ENCODE results near the gene SDF2L1.

The SDF2L1 gene

DNA sequence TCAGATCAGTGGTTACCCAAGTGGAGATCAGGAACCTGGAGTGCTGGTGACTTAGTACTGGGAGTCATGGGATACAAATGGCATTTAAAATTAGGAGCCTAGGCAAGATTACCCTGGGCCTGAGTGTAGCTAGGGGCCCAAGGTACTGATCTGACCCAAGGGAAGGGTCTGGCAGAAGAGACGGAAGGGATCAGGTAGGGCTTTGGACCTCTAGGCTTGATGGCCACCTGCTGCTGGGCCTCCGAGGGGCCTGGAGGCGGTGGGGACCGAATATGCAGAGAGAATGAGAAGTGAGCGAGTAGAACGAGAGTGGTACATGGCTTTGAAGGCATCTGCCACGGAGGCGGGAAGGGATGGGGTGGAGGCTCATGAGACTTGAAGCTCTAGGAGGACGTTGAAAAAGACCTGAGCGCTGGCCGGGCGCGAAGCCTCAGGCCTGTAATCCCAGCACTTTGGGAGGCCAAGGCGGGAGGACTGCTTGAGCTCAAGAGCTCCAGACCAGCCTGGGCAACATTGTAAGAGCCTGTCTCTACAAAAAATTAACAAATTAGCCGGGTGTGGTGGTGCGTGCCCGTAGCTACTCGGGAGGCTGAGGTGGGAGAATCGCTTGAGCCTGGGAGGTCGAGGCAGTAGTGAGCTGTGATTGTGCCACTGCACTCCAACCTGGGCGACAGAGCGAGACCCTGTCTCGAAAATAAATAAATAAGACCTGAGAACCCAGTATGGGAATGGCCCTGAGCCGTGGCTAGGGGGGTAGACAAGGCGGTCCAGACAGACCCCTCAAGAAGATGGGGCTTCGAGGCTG, 23.1 kb downstream of the SDF2L1 start:
- Histone ChIP-seq H2AFZ (ENCODE audit: low read depth, low read length) (peak overlapping the region; percentile 60), H3K23ac (ENCODE audit: low read length in 2 of 2) (no peak overlapping the region), H3K18ac (ENCODE audit: low read depth in 1 of 2, low read length in 2 of 2) (no peak overlapping the region), H3K4me1 (ENCODE audit: control insufficient read depth, insufficient read depth, low read depth, low read length) (peaks cover 5% of the 10 kb centered on the region), H3K14ac (ENCODE audit: low read length in 2 of 2) (no peak overlapping the region), H3K9me3 (ENCODE audit: control insufficient read depth, low read length) (no peaks in the 10 kb centered on the region), H2BK120ac (ENCODE audit: low read depth, low read length) (no peak overlapping the region), H2BK15ac (ENCODE audit: low read depth, poor library complexity, severe bottlenecking) (peak overlapping the region; percentile 80), H4K91ac (ENCODE audit: low read length) (no peak overlapping the region), H3K27me3 (ENCODE audit: control insufficient read depth in 1 of 2, insufficient read depth in 1 of 2, low read length in 2 of 2) (peaks cover 12 to 13% of the 10 kb centered on the region in 2 experiments), H2BK12ac (ENCODE audit: low read length in 2 of 2) (no peak overlapping the region), H3K79me1 (replicated peaks; ENCODE audit: low read length, poor library complexity, severe bottlenecking) (peaks cover 11% of the 10 kb centered on the region), H3K4me3 (ENCODE audit: insufficient read depth in 1 of 2, low read depth in 1 of 2, low read length in 2 of 2) (peak overlapping the region; percentile 75 to 90), H3K27ac (ENCODE audit: low read length, poor library complexity, severe bottlenecking) (no peak overlapping the region), H3K9ac (ENCODE audit: low read length) (peak overlapping the region; percentile 94), H2BK5ac (ENCODE audit: low read depth, low read length, poor library complexity, severe bottlenecking) (no peak overlapping the region), H3K36me3 (ENCODE audit: control insufficient read depth in 1 of 2, insufficient read depth in 2 of 2, low read depth in 1 of 2, low read length in 2 of 2) (peaks cover 0 to 6% of the 10 kb centered on the region in 2 experiments), H4K8ac (ENCODE audit: low read length) (peak overlapping the region; percentile 100), H3K4ac (ENCODE audit: low read depth in 1 of 2, low read length in 2 of 2) (no peak overlapping the region), H2AK5ac (ENCODE audit: low read length, severe bottlenecking) (no peak overlapping the region), H3K4me2 (ENCODE audit: low read length, poor library complexity, severe bottlenecking) (peak overlapping the region; percentile 78)
- no peak for DNase-seq
- WGBS, result 77% methylated on average over 26 of the region's 26 CpGs

DNA sequence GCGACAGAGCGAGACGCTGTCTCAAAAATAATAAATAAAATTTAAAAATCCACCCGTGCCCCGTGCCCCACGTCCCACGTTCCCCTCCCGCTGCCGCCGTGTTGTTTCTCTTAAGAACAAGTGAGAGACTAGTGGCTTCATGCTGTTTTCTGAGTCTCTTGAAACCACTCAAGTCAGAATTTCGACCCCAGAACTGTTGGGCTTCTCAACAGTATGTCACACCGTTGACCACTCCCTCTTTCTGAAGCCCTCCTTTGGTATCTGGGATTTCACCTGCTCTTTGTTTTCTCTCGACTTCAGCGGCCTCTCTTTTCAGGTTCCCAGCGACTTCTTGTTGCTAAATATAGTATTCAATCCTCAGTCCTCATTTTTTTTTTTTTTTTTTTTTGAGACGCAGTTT, 24.7 kb downstream of the SDF2L1 start:
- H3K4me3 ChIP-seq (ENCODE audit: insufficient read depth in 1 of 2, low read depth in 1 of 2, low read length in 2 of 2), result peak overlapping the region in 1 of 2 experiments; percentile 90
- DNase-seq, result peak; percentile 22
- H3K79me1 ChIP-seq (replicated peaks; ENCODE audit: low read length, poor library complexity, severe bottlenecking), result peaks cover 14% of the 10 kb centered on the region

DNA sequence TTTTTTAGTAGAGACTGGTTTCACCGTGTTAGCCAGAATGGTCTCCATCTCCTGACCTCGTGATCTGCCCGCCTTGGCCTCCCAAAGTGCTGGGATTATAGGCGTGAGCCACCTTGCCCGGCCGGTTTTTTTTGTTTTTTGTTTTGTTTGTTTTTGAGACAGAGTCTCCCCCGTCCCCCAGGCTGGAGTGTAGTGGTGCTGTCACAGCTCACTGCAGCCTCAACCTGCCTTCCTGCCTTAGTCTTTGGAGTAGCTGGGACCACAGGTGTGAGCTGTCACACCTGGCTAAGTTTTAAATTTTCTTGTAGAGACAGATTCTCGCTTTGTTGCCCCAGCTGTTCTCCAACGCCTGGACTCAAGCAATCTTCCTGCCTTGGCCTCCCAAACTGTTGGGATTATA, 26.9 kb downstream of the SDF2L1 start:
- H3K4me1 ChIP-seq (ENCODE audit: control insufficient read depth, insufficient read depth, low read depth, low read length), result peaks cover 11% of the 10 kb centered on the region
- no peak overlapping the region for H2BK5ac ChIP-seq (ENCODE audit: low read depth, low read length, poor library complexity, severe bottlenecking)
- 89% methylated on average over 9 of the region's 9 CpGs for WGBS
- no peak overlapping the region for H2AFZ ChIP-seq (ENCODE audit: low read depth, low read length)
- no peak overlapping the region for H3K27ac ChIP-seq (ENCODE audit: low read length, poor library complexity, severe bottlenecking)
- H2AK5ac ChIP-seq (ENCODE audit: low read length, severe bottlenecking), result no peak overlapping the region
- H3K9me3 ChIP-seq (ENCODE audit: control insufficient read depth, low read length), result no peaks in the 10 kb centered on the region
- no peak overlapping the region for H2BK15ac ChIP-seq (ENCODE audit: low read depth, poor library complexity, severe bottlenecking)
- H3K79me1 ChIP-seq (replicated peaks; ENCODE audit: low read length, poor library complexity, severe bottlenecking), result peaks cover 21% of the 10 kb centered on the region
- H3K4ac ChIP-seq (ENCODE audit: low read depth in 1 of 2, low read length in 2 of 2), result no peak overlapping the region
- no peak overlapping the region for H4K91ac ChIP-seq (ENCODE audit: low read length)
- H3K4me2 ChIP-seq (ENCODE audit: low read length, poor library complexity, severe bottlenecking), result no peak overlapping the region
- no peaks in the 10 kb centered on the region for H3K27me3 ChIP-seq (ENCODE audit: control insufficient read depth in 1 of 2, insufficient read depth in 1 of 2, low read length in 2 of 2)
- no peak for DNase-seq
- H4K8ac ChIP-seq (ENCODE audit: low read length), result no peak overlapping the region
- H3K9ac ChIP-seq (ENCODE audit: low read length), result no peak overlapping the region
- H3K18ac ChIP-seq (ENCODE audit: low read depth in 1 of 2, low read length in 2 of 2), result no peak overlapping the region
- no peak overlapping the region for H3K4me3 ChIP-seq (ENCODE audit: insufficient read depth in 1 of 2, low read depth in 1 of 2, low read length in 2 of 2)
- H3K14ac ChIP-seq (ENCODE audit: low read length in 2 of 2), result no peak overlapping the region
- H2BK120ac ChIP-seq (ENCODE audit: low read depth, low read length), result no peak overlapping the region
- H3K36me3 ChIP-seq (ENCODE audit: control insufficient read depth in 1 of 2, insufficient read depth in 2 of 2, low read depth in 1 of 2, low read length in 2 of 2), result peaks cover 32 to 42% of the 10 kb centered on the region in 2 experiments
- H2BK12ac ChIP-seq (ENCODE audit: low read length in 2 of 2), result no peak overlapping the region
- no peak overlapping the region for H3K23ac ChIP-seq (ENCODE audit: low read length in 2 of 2)

More for the DNA sequence above, 24.7 kb downstream of the SDF2L1 start:
- peaks cover 11 to 21% of the 10 kb centered on the region in 2 experiments for H3K36me3 ChIP-seq (ENCODE audit: control insufficient read depth in 1 of 2, insufficient read depth in 2 of 2, low read depth in 1 of 2, low read length in 2 of 2)
- H2AFZ ChIP-seq (ENCODE audit: low read depth, low read length), result no peak overlapping the region
- no peaks in the 10 kb centered on the region for H3K9me3 ChIP-seq (ENCODE audit: control insufficient read depth, low read length)
- no peak overlapping the region for H2BK120ac ChIP-seq (ENCODE audit: low read depth, low read length)
- no peak overlapping the region for H2AK5ac ChIP-seq (ENCODE audit: low read length, severe bottlenecking)
- H4K8ac ChIP-seq (ENCODE audit: low read length), result no peak overlapping the region
- WGBS, result 83% methylated on average over 15 of the region's 16 CpGs
- H3K9ac ChIP-seq (ENCODE audit: low read length), result peak overlapping the region; percentile 94
- no peak overlapping the region for H2BK12ac ChIP-seq (ENCODE audit: low read length in 2 of 2)
- no peak overlapping the region for H2BK5ac ChIP-seq (ENCODE audit: low read depth, low read length, poor library complexity, severe bottlenecking)
- H3K27ac ChIP-seq (ENCODE audit: low read length, poor library complexity, severe bottlenecking), result no peak overlapping the region
- H4K91ac ChIP-seq (ENCODE audit: low read length), result no peak overlapping the region
- no peak overlapping the region for H3K23ac ChIP-seq (ENCODE audit: low read length in 2 of 2)
- H3K4ac ChIP-seq (ENCODE audit: low read depth in 1 of 2, low read length in 2 of 2), result no peak overlapping the region
- H2BK15ac ChIP-seq (ENCODE audit: low read depth, poor library complexity, severe bottlenecking), result no peak overlapping the region
- no peak overlapping the region for H3K14ac ChIP-seq (ENCODE audit: low read length in 2 of 2)
- no peak overlapping the region for H3K18ac ChIP-seq (ENCODE audit: low read depth in 1 of 2, low read length in 2 of 2)
- H3K4me2 ChIP-seq (ENCODE audit: low read length, poor library complexity, severe bottlenecking), result peak overlapping the region; percentile 34
- no peaks in the 10 kb centered on the region for H3K27me3 ChIP-seq (ENCODE audit: control insufficient read depth in 1 of 2, insufficient read depth in 1 of 2, low read length in 2 of 2)
- peaks cover 5% of the 10 kb centered on the region for H3K4me1 ChIP-seq (ENCODE audit: control insufficient read depth, insufficient read depth, low read depth, low read length)

DNA sequence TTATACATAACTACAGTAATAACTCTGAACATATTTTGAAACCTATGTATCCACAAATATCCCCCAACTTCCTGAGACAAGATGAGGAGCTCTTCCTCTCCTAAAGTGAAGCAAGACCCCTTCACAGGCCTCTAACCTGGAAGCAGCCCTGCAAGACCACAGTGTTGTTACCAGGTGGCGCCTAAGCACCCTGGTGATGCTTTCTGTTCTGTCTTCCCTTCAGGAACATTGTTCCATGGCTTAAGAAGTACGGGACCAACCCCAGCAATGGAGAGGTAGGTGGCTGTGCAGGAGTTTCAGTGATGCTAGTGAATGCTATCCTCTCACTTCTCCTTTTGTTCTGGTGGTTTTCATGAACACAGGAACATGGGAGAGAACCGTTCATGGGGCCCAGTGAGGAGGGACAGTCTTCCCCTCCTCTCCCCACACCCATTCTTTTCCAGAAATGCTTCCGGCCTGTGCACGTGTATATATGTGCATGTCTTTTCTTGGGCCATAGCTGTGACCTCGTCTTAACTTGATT, 30.1 kb downstream of the SDF2L1 start:
- H2AFZ ChIP-seq (ENCODE audit: low read depth, low read length), result no peak overlapping the region
- H2BK5ac ChIP-seq (ENCODE audit: low read depth, low read length, poor library complexity, severe bottlenecking), result no peak overlapping the region
- WGBS, result 90% methylated on average over 4 of the region's 6 CpGs

More for the DNA sequence above, 30.1 kb downstream of the SDF2L1 start:
- no peaks in the 10 kb centered on the region for H3K27me3 ChIP-seq (ENCODE audit: control insufficient read depth in 1 of 2, insufficient read depth in 1 of 2, low read length in 2 of 2)
- H3K4me1 ChIP-seq (ENCODE audit: control insufficient read depth, insufficient read depth, low read depth, low read length), result peaks cover 22% of the 10 kb centered on the region
- no peak overlapping the region for H4K8ac ChIP-seq (ENCODE audit: low read length)
- no peak overlapping the region for H3K18ac ChIP-seq (ENCODE audit: low read depth in 1 of 2, low read length in 2 of 2)
- H2AK5ac ChIP-seq (ENCODE audit: low read length, severe bottlenecking), result no peak overlapping the region
- H3K4me3 ChIP-seq (ENCODE audit: insufficient read depth in 1 of 2, low read depth in 1 of 2, low read length in 2 of 2), result no peak overlapping the region
- no peak overlapping the region for H3K4me2 ChIP-seq (ENCODE audit: low read length, poor library complexity, severe bottlenecking)
- H3K9ac ChIP-seq (ENCODE audit: low read length), result no peak overlapping the region
- H2BK15ac ChIP-seq (ENCODE audit: low read depth, poor library complexity, severe bottlenecking), result no peak overlapping the region
- no peak overlapping the region for H2BK120ac ChIP-seq (ENCODE audit: low read depth, low read length)
- H3K27ac ChIP-seq (ENCODE audit: low read length, poor library complexity, severe bottlenecking), result no peak overlapping the region
- DNase-seq, result no peak
- H3K36me3 ChIP-seq (ENCODE audit: control insufficient read depth in 1 of 2, insufficient read depth in 2 of 2, low read depth in 1 of 2, low read length in 2 of 2), result peaks cover 41 to 61% of the 10 kb centered on the region in 2 experiments
- no peaks in the 10 kb centered on the region for H3K9me3 ChIP-seq (ENCODE audit: control insufficient read depth, low read length)
- no peak overlapping the region for H3K14ac ChIP-seq (ENCODE audit: low read length in 2 of 2)
- no peak overlapping the region for H3K4ac ChIP-seq (ENCODE audit: low read depth in 1 of 2, low read length in 2 of 2)
- H3K23ac ChIP-seq (ENCODE audit: low read length in 2 of 2), result no peak overlapping the region
- H4K91ac ChIP-seq (ENCODE audit: low read length), result no peak overlapping the region
- H2BK12ac ChIP-seq (ENCODE audit: low read length in 2 of 2), result no peak overlapping the region
- H3K79me1 ChIP-seq (replicated peaks; ENCODE audit: low read length, poor library complexity, severe bottlenecking), result peaks cover 20% of the 10 kb centered on the region
